CD4-positive, alpha-beta T cell (primary cell): ENCODE results near the gene CATSPERE. TPM values are rescaled to one million over a fixed set of nuclear protein-coding genes. Genes with fewer than 3 reads are reported as not detected.

Source experiments
- ATAC-seq: fragments of 200-7000 bp; cut with Tn5 transposase; one replicate; pipeline ENCODE4 v1.10.0; 2022; ENCODE audit warnings: mild to moderate bottlenecking; ENCODE audit not compliant: poor library complexity
- CTCF ChIA-PET: fragments of 350-600 bp; sonication (Branson Sonifier 250); formaldehyde crosslinking; loops from one replicate; lab custom pipeline; 2021; ENCODE audit warnings: antibody characterized with exemption, inconsistent platforms; lab: Charles Lee
- POLR2A ChIA-PET: fragments of 350-600 bp; sonication (Branson Sonifier 250); formaldehyde crosslinking; loops from one replicate; lab custom pipeline; 2021; ENCODE audit warnings: antibody characterized with exemption, inconsistent platforms; lab: Charles Lee
- DNase-seq, 14 experiments: peaks; one replicate each; pipeline ENCODE4 v3.0.0-alpha.2; 2013 to 2020; ENCODE audit warnings: mixed read lengths in 2 of 14
- H3K27ac ChIP-seq, 2 donors: one replicate each; pipeline versions ENCODE4 v1.5.1 to v1.7.0; 2013; ENCODE audit warnings: low read length in 2 of 2, low read depth in 1 of 2, mild to moderate bottlenecking in 1 of 2
- H3K27me3 ChIP-seq, 2 experiments: 1 replicate in 1 of 2; 2 replicates in 1 of 2; pipeline versions ENCODE4 v1.6.1 to v1.7.0; 2013; ENCODE audit warnings: low read length in 2 of 2, control low read depth in 1 of 2, mild to moderate bottlenecking in 1 of 2, moderate library complexity in 1 of 2; ENCODE audit not compliant: insufficient read depth in 2 of 2, control insufficient read depth in 1 of 2
- H3K36me3 ChIP-seq: one replicate; pipeline ENCODE4 v1.6.1; 2013; ENCODE audit warnings: low read length, control low read depth; ENCODE audit not compliant: insufficient read depth
- H3K4me1 ChIP-seq: one replicate; pipeline ENCODE4 v1.6.1; 2013; ENCODE audit warnings: low read length, control low read depth; ENCODE audit not compliant: insufficient read depth
- H3K4me3 ChIP-seq: one replicate; pipeline ENCODE4 v1.5.1; 2013; ENCODE audit warnings: mild to moderate bottlenecking, low read length, moderate library complexity
- H3K9me3 ChIP-seq, 2 experiments: 1 replicate in 1 of 2; 2 replicates in 1 of 2; pipeline versions ENCODE4 v1.6.1 to v1.7.0; 2013; ENCODE audit warnings: low read length in 2 of 2, mild to moderate bottlenecking in 2 of 2, control low read depth in 1 of 2, moderate library complexity in 1 of 2; ENCODE audit not compliant: control insufficient read depth in 1 of 2, insufficient read depth in 1 of 2
- H3K27ac Mint-ChIP-seq: one replicate; pipeline ENCODE4 v1.8.0; 2020; ENCODE audit warnings: mixed read lengths
- H3K27me3 Mint-ChIP-seq: one replicate; pipeline ENCODE4 v1.8.0; 2021; ENCODE audit warnings: mixed read lengths
- H3K36me3 Mint-ChIP-seq: one replicate; pipeline ENCODE4 v1.8.0; 2021; ENCODE audit warnings: low read depth, mixed read lengths
- H3K4me1 Mint-ChIP-seq: one replicate; pipeline ENCODE4 v1.8.0; 2021; ENCODE audit warnings: low read depth, mixed read lengths
- H3K4me3 Mint-ChIP-seq: one replicate; pipeline ENCODE4 v1.8.0; 2020; ENCODE audit warnings: mild to moderate bottlenecking, mixed read lengths
- H3K9me3 Mint-ChIP-seq: one replicate; pipeline ENCODE4 v1.8.0; 2020; ENCODE audit warnings: mixed read lengths
- CTCF ChIP-seq: fragments of 200-600 bp; IDR thresholded peaks from one replicate; pipeline ENCODE4 v1.8.0; 2022; ENCODE audit warnings: antibody characterized with exemption, mild to moderate bottlenecking
- intact Hi-C, 2 experiments: fragments of 100-400 bp; cut with DNase I in 1 of 2; cut with micrococcal nuclease in 1 of 2; formaldehyde crosslinking; loops; one replicate each; pipeline versions ENCODE4 v1.15.1 to v1.9.0; 2023 to 2025; cut with DNase I, micrococcal nuclease
- total RNA-seq, 174 experiments: library from RNA in 2 of 174; stranded (reverse) in 2 of 174; gene quantifications; one replicate each; pipeline ENCODE4 v1.2.3 and lab custom pipeline; 2021 to 2026

CATSPERE gene
- total RNA-seq, 2 experiments from 2014 or later: 0.91 to 1.4 TPM

- peaks cover 2% of the 10 kb centered on the region for H3K9me3 Mint-ChIP-seq
- CTCF ChIA-PET: interaction anchor here (1.7 kb wide), 1 partner anchor 148 kb away, joined by 4 read pairs; no protein-coding TSS in a partner anchor
- DNase-seq (no peak), ATAC-seq (no peak)
- TF ChIP-seq CTCF: no peak
- H3K4me3 Mint-ChIP-seq: peak overlapping the region; percentile 46
- intact Hi-C loops: no loop called here
- H3K27me3 Mint-ChIP-seq: no peaks in the 10 kb centered on the region
- no peak overlapping the region for H3K4me3 ChIP-seq
- no peak overlapping the region for H3K27ac ChIP-seq
- H3K36me3 ChIP-seq: peaks cover 19% of the 10 kb centered on the region
- H3K4me1 ChIP-seq: peaks cover 25% of the 10 kb centered on the region
- peak overlapping the region; percentile 19 for H3K27ac Mint-ChIP-seq
- H3K9me3 ChIP-seq: no peaks in the 10 kb centered on the region
- peaks cover 43% of the 10 kb centered on the region for H3K36me3 Mint-ChIP-seq
- H3K27me3 ChIP-seq: no peaks in the 10 kb centered on the region
- peaks cover 80% of the 10 kb centered on the region for H3K4me1 Mint-ChIP-seq
- POLR2A ChIA-PET: interaction anchor here (1.1 to 1.2 kb wide), 4 partner anchors 14 to 1192 kb away, joined by 3 to 5 read pairs (median 3); partner anchors contain the start of genes CATSPERE, HNRNPU and SDCCAG8
Observed at GRCh38 chr1:244447552-244447951, 13.5 kb upstream of the CATSPERE start.

- POLR2A ChIA-PET: interaction anchor here (0.6 to 1.1 kb wide), 3 partner anchors 8 to 415 kb away, joined by 3 read pairs; partner anchors contain the start of gene HNRNPU
- DNase-seq (no peak), ATAC-seq (no peak)
- intact Hi-C loops: no loop called here
- peak overlapping the region; percentile 3 for H3K4me3 Mint-ChIP-seq
- H3K36me3 ChIP-seq: peaks cover 19% of the 10 kb centered on the region
- H3K4me1 ChIP-seq: peaks cover 25% of the 10 kb centered on the region
- no peak for TF ChIP-seq CTCF
- no peak overlapping the region for H3K27ac ChIP-seq
- peaks cover 71% of the 10 kb centered on the region for H3K4me1 Mint-ChIP-seq
- no peak overlapping the region for H3K4me3 ChIP-seq
- H3K9me3 Mint-ChIP-seq: peaks cover 2% of the 10 kb centered on the region
- H3K36me3 Mint-ChIP-seq: peaks cover 43% of the 10 kb centered on the region
- H3K27ac Mint-ChIP-seq: peak overlapping the region; percentile 45
- no peaks in the 10 kb centered on the region for H3K27me3 Mint-ChIP-seq
- H3K27me3 ChIP-seq: no peaks in the 10 kb centered on the region
- H3K9me3 ChIP-seq: no peaks in the 10 kb centered on the region
- CTCF ChIA-PET: no interaction called here
Observed at GRCh38 chr1:244448279-244449036, 12.6 kb upstream of the CATSPERE start.

- Mint-ChIP-seq H3K36me3 (peaks cover 38% of the 10 kb centered on the region), H3K27ac (peak overlapping the region; percentile 98), H3K27me3 (no peaks in the 10 kb centered on the region), H3K4me1 (peaks cover 64% of the 10 kb centered on the region), H3K9me3 (peaks cover 2% of the 10 kb centered on the region), H3K4me3 (peak overlapping the region; percentile 93)
- H3K27me3 ChIP-seq: no peaks in the 10 kb centered on the region
- H3K4me3 ChIP-seq: peak overlapping the region; percentile 86
- ChIA-PET POLR2A (interaction anchor here (1.1 to 3.7 kb wide), 4 partner anchors 12 to 414 kb away, joined by 3 to 36 read pairs (median 16); partner anchors contain the start of genes CATSPERE and HNRNPU), CTCF (interaction anchor here (1.0 kb wide), 1 partner anchor 12 kb away, joined by 3 read pairs; the partner anchor contains the start of gene CATSPERE)
- no peak for TF ChIP-seq CTCF
- H3K4me1 ChIP-seq: peaks cover 20% of the 10 kb centered on the region
- DNase-seq (no peak), ATAC-seq (no peak)
- peak overlapping the region in 1 of 2 donors; percentile 93 for H3K27ac ChIP-seq
- H3K36me3 ChIP-seq: peaks cover 9% of the 10 kb centered on the region
- intact Hi-C loops: loop anchor here (1.0 to 10.0 kb wide), 12 partner anchors 123 to 1198 kb away; partner anchors contain the start of genes HNRNPU (in 2 of the 2), CEP170 (in 1 of the 2), COX20 (in 1 of the 2) and DESI2 (in 1 of the 2)
- no peaks in the 10 kb centered on the region for H3K9me3 ChIP-seq
Observed at GRCh38 chr1:244449936-244450508, 11.1 kb upstream of the CATSPERE start.
